ENCODE results near the gene PGPEP1.

Gene PGPEP1

DNA sequence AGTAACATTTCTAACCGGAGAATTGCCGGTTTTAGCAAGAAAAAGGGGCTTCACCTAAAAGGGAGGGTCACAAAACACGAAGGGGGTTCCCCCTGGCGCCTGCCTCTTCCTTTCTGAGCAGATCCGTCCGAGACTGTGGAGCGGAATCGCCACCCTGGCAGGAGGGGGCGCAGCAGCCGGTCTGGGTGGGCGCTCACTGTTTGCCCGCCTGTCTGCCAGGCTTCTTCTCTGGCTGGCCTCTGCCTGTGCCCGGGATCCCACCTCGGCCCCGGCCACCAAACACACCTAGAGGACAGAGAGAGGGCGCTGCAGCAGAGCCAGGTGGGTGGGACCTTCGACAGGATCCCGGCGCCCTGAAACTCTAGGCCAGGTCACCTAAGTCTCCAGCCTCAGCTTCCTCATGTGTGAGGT is 33.1 kb upstream of the PGPEP1 start:
- no peaks in the 10 kb centered on the region for H3K9me3 ChIP-seq (ENCODE audit: control insufficient read depth in 5 of 5, low read length in 5 of 5)
- peak overlapping the region; percentile 98 for H3K27ac ChIP-seq (ENCODE audit: low read depth, low read length)
- peaks cover 5 to 64% (median 35%) of the 10 kb centered on the region in 5 donors for H3K4me1 ChIP-seq (ENCODE audit: control insufficient read depth in 5 of 5, insufficient read depth in 5 of 5, low read length in 5 of 5)
- no peaks in the 10 kb centered on the region for H3K27me3 ChIP-seq (ENCODE audit: control insufficient read depth in 5 of 5, insufficient read depth in 4 of 5, low read length in 5 of 5)
- peaks cover 0 to 44% (median 28%) of the 10 kb centered on the region in 5 donors for H3K36me3 ChIP-seq (ENCODE audit: control insufficient read depth in 5 of 5, insufficient read depth in 5 of 5, low read length in 5 of 5)
- H3K4me3 ChIP-seq (ENCODE audit: low read depth in 1 of 5, low read length in 5 of 5), result no peak overlapping the region
- H3K9ac ChIP-seq (ENCODE audit: low read length in 5 of 5), result no peak overlapping the region

DNA sequence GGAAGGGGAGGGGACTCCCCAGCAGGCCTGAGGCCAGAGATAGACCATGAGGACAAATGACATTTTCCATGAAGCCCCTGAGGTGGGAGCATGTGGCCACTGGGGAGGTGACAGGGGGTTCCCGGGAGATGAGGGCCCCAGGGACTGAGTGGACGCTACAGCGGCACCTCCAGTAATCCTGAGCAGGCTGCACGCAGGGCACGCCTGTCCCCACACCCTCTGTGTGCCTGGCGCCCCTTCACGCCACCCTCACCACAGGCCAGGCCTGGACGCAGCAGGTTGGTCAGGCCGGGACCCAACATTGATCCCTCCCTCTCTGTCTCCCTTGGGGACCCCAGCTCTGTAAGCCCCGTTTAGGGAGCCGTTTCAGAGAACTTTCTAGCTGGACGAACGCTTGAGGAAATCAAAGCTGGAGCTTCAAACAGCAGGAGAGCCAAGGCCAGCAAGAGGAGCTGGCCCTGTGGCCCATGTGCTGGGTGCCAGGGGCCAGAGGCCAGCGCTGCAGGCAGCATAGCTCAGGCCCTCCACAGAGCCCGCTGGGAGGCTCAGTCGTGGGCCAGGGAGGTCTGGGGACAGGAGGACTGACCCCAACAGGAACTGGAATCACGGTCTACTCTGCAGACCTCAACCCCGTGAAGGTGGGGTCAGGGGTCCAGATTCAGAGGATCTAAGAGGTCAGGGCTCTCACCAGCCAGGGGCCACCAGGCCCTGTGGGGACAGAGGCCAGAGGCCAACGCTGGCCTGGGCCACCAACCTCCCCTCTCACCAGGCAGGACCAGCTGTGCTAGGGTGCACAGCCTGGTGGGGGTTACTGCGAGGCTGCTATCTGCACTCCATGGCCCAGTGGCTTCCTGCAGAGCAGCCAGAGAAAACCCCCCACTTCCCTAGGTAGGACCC is 32.1 kb upstream of the PGPEP1 start:
- peak overlapping the region in 1 of 5 donors; percentile 23 for H3K9ac ChIP-seq (ENCODE audit: low read length in 5 of 5)
- no peaks in the 10 kb centered on the region for H3K9me3 ChIP-seq (ENCODE audit: control insufficient read depth in 5 of 5, low read length in 5 of 5)
- H3K27me3 ChIP-seq (ENCODE audit: control insufficient read depth in 5 of 5, insufficient read depth in 4 of 5, low read length in 5 of 5), result no peaks in the 10 kb centered on the region
- no peak overlapping the region for H3K4me3 ChIP-seq (ENCODE audit: low read depth in 1 of 5, low read length in 5 of 5)
- H3K36me3 ChIP-seq (ENCODE audit: control insufficient read depth in 5 of 5, insufficient read depth in 5 of 5, low read length in 5 of 5), result peaks cover 0 to 50% (median 31%) of the 10 kb centered on the region in 5 donors
- H3K27ac ChIP-seq (ENCODE audit: low read depth, low read length), result no peak overlapping the region
- H3K4me1 ChIP-seq (ENCODE audit: control insufficient read depth in 5 of 5, insufficient read depth in 5 of 5, low read length in 5 of 5), result peaks cover 5 to 54% (median 30%) of the 10 kb centered on the region in 5 donors

DNA sequence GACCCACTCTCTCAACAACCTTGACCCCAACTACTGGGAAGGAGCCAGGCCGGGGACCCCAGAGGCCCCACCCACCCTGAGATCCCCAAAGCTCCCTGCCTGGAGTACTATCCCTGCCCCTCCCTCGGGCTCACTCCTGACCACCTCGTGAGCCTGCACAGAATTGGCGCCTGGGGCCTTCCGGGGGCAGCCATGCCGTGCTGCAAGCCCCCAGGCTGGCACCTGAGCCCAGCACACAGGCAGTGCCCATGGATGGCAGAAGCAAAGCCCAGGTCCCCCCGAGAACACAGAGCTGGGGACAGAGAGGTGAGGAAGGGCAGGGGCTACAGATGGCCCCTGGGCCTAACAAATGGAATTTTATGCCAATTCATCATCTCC is 31.5 kb upstream of the PGPEP1 start:
- peaks cover 5 to 48% (median 27%) of the 10 kb centered on the region in 5 donors for H3K4me1 ChIP-seq (ENCODE audit: control insufficient read depth in 5 of 5, insufficient read depth in 5 of 5, low read length in 5 of 5)
- H3K27ac ChIP-seq (ENCODE audit: low read depth, low read length), result no peak overlapping the region
- peaks cover 0 to 51% (median 32%) of the 10 kb centered on the region in 5 donors for H3K36me3 ChIP-seq (ENCODE audit: control insufficient read depth in 5 of 5, insufficient read depth in 5 of 5, low read length in 5 of 5)
- H3K27me3 ChIP-seq (ENCODE audit: control insufficient read depth in 5 of 5, insufficient read depth in 4 of 5, low read length in 5 of 5), result no peaks in the 10 kb centered on the region
- no peak overlapping the region for H3K9ac ChIP-seq (ENCODE audit: low read length in 5 of 5)
- H3K9me3 ChIP-seq (ENCODE audit: control insufficient read depth in 5 of 5, low read length in 5 of 5), result no peaks in the 10 kb centered on the region
- H3K4me3 ChIP-seq (ENCODE audit: low read depth in 1 of 5, low read length in 5 of 5), result no peak overlapping the region

DNA sequence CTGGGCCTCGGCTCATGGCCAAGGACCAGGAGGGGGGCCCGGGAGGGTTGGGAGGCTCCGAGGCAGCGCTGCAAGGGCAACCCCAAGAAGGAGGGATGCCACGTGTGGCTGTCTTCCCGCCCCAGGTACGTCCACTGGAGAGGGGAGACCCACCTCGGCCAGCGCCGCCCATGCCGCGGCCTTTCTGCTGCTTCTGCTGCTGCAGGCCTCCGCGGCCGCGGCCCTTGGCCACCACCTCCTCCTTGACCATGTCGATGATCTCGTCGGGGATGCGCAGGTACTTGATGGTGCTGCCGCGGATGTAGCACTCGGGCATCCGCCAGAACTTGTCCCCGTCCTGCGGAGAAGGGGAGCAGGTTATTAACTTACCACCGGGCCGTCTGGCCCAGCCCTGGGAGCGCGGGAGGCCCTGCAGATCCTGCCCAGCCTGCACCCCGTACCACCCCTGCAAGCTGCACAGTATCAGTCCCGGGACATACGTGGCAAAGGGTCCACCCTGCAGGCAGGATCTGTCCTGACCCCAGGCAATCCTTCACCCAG is 30.8 kb upstream of the PGPEP1 start:
- peaks cover 0 to 56% (median 34%) of the 10 kb centered on the region in 5 donors for H3K36me3 ChIP-seq (ENCODE audit: control insufficient read depth in 5 of 5, insufficient read depth in 5 of 5, low read length in 5 of 5)
- no peak overlapping the region for H3K9ac ChIP-seq (ENCODE audit: low read length in 5 of 5)
- H3K4me3 ChIP-seq (ENCODE audit: low read depth in 1 of 5, low read length in 5 of 5), result no peak overlapping the region
- no peaks in the 10 kb centered on the region for H3K9me3 ChIP-seq (ENCODE audit: control insufficient read depth in 5 of 5, low read length in 5 of 5)
- H3K27me3 ChIP-seq (ENCODE audit: control insufficient read depth in 5 of 5, insufficient read depth in 4 of 5, low read length in 5 of 5), result no peaks in the 10 kb centered on the region
- H3K4me1 ChIP-seq (ENCODE audit: control insufficient read depth in 5 of 5, insufficient read depth in 5 of 5, low read length in 5 of 5), result peaks cover 5 to 41% (median 23%) of the 10 kb centered on the region in 5 donors
- H3K27ac ChIP-seq (ENCODE audit: low read depth, low read length), result no peak overlapping the region

DNA sequence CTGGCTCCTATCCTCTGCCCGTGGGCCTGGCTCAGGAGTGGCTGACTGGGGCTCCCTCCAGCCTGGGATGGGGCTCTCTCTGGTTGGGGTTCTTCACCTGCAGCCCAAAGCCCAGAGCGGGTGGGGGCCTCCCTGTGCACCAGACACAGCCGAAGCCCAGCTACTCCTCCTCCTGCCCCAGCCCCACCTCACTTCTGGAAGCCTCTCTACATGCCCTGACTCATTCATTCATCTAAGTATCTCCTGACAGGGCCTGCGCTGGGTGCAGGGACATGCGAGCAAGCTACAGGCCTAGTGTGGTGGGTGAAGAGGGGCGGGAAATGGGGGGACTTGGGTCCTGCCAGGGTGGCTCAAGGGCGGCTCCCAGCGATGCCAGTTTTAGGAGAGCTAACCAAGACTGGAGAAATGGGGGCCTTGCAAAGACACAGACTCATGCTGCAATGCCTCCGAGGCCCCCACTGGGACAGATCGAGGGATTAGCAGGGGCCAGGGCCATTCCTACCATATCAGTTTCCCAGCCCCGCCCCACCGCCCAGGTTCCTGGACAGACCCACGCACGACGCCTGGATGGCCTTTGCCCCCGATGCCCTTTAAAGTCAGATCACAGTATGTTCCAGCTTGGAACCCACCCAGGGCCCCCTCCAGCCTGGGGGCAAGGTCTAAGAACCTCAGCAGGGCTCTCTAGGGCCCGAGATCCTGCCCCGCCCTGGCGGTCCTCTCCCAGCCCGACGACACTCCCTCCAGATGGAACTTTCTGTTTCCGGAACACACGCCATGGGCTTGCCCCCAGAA is 30.1 kb upstream of the PGPEP1 start:
- Histone ChIP-seq H3K4me1 (ENCODE audit: control insufficient read depth in 5 of 5, insufficient read depth in 5 of 5, low read length in 5 of 5) (peaks cover under 1 to 34% (median 17%) of the 10 kb centered on the region in 5 donors), H3K27ac (ENCODE audit: low read depth, low read length) (no peak overlapping the region), H3K27me3 (ENCODE audit: control insufficient read depth in 5 of 5, insufficient read depth in 4 of 5, low read length in 5 of 5) (no peaks in the 10 kb centered on the region), H3K9me3 (ENCODE audit: control insufficient read depth in 5 of 5, low read length in 5 of 5) (no peaks in the 10 kb centered on the region), H3K36me3 (ENCODE audit: control insufficient read depth in 5 of 5, insufficient read depth in 5 of 5, low read length in 5 of 5) (peaks cover 0 to 58% (median 34%) of the 10 kb centered on the region in 5 donors), H3K9ac (ENCODE audit: low read length in 5 of 5) (no peak overlapping the region), H3K4me3 (ENCODE audit: low read depth in 1 of 5, low read length in 5 of 5) (no peak overlapping the region)

DNA sequence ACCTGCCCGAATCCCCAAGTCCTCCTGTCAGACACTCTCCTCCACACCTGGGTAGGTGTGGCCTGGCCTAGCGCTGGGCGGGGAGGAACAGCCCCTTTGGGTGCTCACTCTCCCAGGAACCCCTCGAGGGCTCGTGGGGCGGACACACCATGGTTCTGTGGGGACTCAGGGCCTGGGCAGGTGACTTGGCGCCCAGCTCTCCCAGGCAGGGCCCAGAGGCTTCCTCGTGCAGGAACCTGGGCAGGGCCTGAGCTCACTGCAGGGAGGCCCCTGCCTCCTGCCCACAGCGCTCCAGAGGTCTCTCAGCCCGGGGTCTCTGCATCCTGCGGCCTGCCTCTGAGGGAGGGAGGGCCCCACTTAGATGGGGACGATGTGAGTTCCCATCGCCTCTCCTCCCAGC is 29.4 kb upstream of the PGPEP1 start:
- H3K9me3 ChIP-seq (ENCODE audit: control insufficient read depth in 5 of 5, low read length in 5 of 5), result no peaks in the 10 kb centered on the region
- no peak overlapping the region for H3K9ac ChIP-seq (ENCODE audit: low read length in 5 of 5)
- no peak overlapping the region for H3K27ac ChIP-seq (ENCODE audit: low read depth, low read length)
- H3K4me3 ChIP-seq (ENCODE audit: low read depth in 1 of 5, low read length in 5 of 5), result no peak overlapping the region
- no peaks in the 10 kb centered on the region for H3K27me3 ChIP-seq (ENCODE audit: control insufficient read depth in 5 of 5, insufficient read depth in 4 of 5, low read length in 5 of 5)
- H3K36me3 ChIP-seq (ENCODE audit: control insufficient read depth in 5 of 5, insufficient read depth in 5 of 5, low read length in 5 of 5), result peaks cover 0 to 63% (median 37%) of the 10 kb centered on the region in 5 donors
- H3K4me1 ChIP-seq (ENCODE audit: control insufficient read depth in 5 of 5, insufficient read depth in 5 of 5, low read length in 5 of 5), result peaks cover 0 to 27% (median 12%) of the 10 kb centered on the region in 5 donors

DNA sequence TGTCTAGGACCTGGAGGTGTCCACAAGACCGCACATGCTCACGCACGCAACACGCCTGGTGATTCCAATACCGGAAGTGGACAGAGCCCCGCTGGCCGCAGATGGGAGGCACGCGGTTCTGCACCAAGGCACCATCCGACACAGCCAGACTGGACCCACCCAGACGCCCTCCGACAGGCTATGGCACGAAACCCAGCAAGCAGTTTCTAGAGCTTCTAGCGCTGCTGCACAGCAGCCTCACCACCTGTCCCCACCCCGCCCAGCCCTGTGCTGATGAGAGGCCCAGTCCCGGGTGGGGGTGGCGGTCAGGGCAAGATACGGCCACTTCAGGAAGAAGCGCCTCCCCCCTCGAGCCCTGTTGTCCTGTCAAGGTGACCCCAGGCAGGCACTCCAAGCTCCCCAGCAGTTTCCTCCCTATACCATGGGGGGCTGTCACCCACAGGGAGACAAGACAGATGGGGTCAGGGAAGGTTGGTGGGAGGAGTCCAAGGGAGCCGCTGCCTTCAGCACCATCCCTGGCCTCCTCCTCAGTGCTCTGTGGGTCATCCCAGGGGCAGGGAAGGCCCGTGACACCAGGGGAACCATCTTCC is 28.8 kb upstream of the PGPEP1 start:
- Histone ChIP-seq H3K4me1 (ENCODE audit: control insufficient read depth in 5 of 5, insufficient read depth in 5 of 5, low read length in 5 of 5) (peaks cover 0 to 21% (median 8%) of the 10 kb centered on the region in 5 donors), H3K27me3 (ENCODE audit: control insufficient read depth in 5 of 5, insufficient read depth in 4 of 5, low read length in 5 of 5) (no peaks in the 10 kb centered on the region), H3K4me3 (ENCODE audit: low read depth in 1 of 5, low read length in 5 of 5) (no peak overlapping the region), H3K36me3 (ENCODE audit: control insufficient read depth in 5 of 5, insufficient read depth in 5 of 5, low read length in 5 of 5) (peaks cover 0 to 63% (median 37%) of the 10 kb centered on the region in 5 donors), H3K9ac (ENCODE audit: low read length in 5 of 5) (no peak overlapping the region), H3K9me3 (ENCODE audit: control insufficient read depth in 5 of 5, low read length in 5 of 5) (no peaks in the 10 kb centered on the region), H3K27ac (ENCODE audit: low read depth, low read length) (no peak overlapping the region)

DNA sequence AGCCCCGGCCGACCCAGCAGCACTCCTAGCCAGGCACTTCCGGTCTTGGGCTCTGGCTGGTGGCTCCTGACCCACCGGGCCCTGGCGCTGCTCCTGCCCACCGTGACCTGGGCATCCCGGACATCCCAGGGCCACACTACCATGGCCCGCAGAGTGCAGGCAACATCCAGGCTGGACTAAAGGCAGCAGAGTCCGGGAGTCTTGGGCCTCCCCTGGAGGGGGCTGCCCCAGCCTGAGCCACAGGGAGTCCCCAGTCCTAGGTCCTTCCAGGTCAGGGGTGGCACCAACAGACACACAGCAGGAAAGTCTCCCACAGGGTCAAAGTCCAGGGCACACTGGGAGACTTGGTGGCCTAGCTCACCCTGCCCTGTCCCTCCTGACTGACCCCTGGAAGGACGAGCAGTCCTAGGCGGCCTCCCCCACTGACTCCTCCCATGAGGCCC is 28.3 kb upstream of the PGPEP1 start:
- Histone ChIP-seq H3K36me3 (ENCODE audit: control insufficient read depth in 5 of 5, insufficient read depth in 5 of 5, low read length in 5 of 5) (peaks cover 0 to 62% (median 37%) of the 10 kb centered on the region in 5 donors), H3K4me3 (ENCODE audit: low read depth in 1 of 5, low read length in 5 of 5) (no peak overlapping the region), H3K9ac (ENCODE audit: low read length in 5 of 5) (no peak overlapping the region), H3K9me3 (ENCODE audit: control insufficient read depth in 5 of 5, low read length in 5 of 5) (no peaks in the 10 kb centered on the region), H3K4me1 (ENCODE audit: control insufficient read depth in 5 of 5, insufficient read depth in 5 of 5, low read length in 5 of 5) (peaks cover 0 to 16% (median 5%) of the 10 kb centered on the region in 5 donors), H3K27me3 (ENCODE audit: control insufficient read depth in 5 of 5, insufficient read depth in 4 of 5, low read length in 5 of 5) (no peaks in the 10 kb centered on the region), H3K27ac (ENCODE audit: low read depth, low read length) (no peak overlapping the region)

DNA sequence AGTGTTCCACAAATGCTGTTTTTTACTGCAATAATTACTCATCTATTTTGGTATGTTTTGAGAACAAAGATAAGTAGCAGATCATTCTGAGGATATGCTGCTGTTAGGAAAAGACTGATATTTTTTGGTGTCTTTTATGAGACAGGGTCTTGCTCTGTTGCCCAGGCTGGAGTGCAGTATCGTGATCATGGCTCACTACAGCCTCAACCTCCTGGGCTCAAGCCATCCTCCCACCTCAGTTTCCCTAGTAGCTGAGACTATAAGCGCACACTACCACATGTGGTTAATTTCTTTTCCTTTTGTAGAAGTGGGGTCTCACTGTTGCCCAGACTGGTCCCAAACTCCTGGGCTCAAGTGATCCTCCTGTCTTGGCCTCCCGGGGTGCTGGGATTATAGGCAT is 27.0 kb upstream of the PGPEP1 start:
- H3K4me3 ChIP-seq (ENCODE audit: low read depth in 1 of 5, low read length in 5 of 5), result no peak overlapping the region
- H3K27me3 ChIP-seq (ENCODE audit: control insufficient read depth in 5 of 5, insufficient read depth in 4 of 5, low read length in 5 of 5), result no peaks in the 10 kb centered on the region
- H3K9ac ChIP-seq (ENCODE audit: low read length in 5 of 5), result no peak overlapping the region
- H3K9me3 ChIP-seq (ENCODE audit: control insufficient read depth in 5 of 5, low read length in 5 of 5), result no peaks in the 10 kb centered on the region
- H3K36me3 ChIP-seq (ENCODE audit: control insufficient read depth in 5 of 5, insufficient read depth in 5 of 5, low read length in 5 of 5), result peaks cover 0 to 50% (median 32%) of the 10 kb centered on the region in 5 donors
- peaks cover 0 to 12% (median 7%) of the 10 kb centered on the region in 5 donors for H3K4me1 ChIP-seq (ENCODE audit: control insufficient read depth in 5 of 5, insufficient read depth in 5 of 5, low read length in 5 of 5)
- no peak overlapping the region for H3K27ac ChIP-seq (ENCODE audit: low read depth, low read length)

All from subcutaneous abdominal adipose tissue (tissue), 5 donors.